TTC549 (cell line): ENCODE data around the gene AHI1.

Experiments used
- FAIRE-seq: peaks from 2 replicates; lab custom pipeline; 2012; peaks lifted over from hg19 to GRCh38; lab: Jason Lieb, UNC

AHI1 gene

GRCh38 chr6:135451617-135452190 lies 45.8 kb downstream of the AHI1 start:
- peak; percentile 83 for FAIRE-seq

GRCh38 chr6:135449246-135449645 lies 48.3 kb downstream of the AHI1 start:
- no peak for FAIRE-seq

GRCh38 chr6:135440087-135440792 lies 57.3 kb downstream of the AHI1 start:
- FAIRE-seq = no peak

- no peak for FAIRE-seq
Measured at GRCh38 chr6:135439549-135439948, 58.0 kb downstream of the AHI1 start.

GRCh38 chr6:135438907-135439535 lies 58.5 kb downstream of the AHI1 start:
- peak; percentile 43 for FAIRE-seq

- FAIRE-seq = no peak
Measured at GRCh38 chr6:135434991-135435390, 62.5 kb downstream of the AHI1 start.

- FAIRE-seq = no peak
Measured at GRCh38 chr6:135434095-135434494, 63.4 kb downstream of the AHI1 start.

GRCh38 chr6:135428078-135428477 lies 69.5 kb downstream of the AHI1 start:
- no peak for FAIRE-seq

GRCh38 chr6:135426833-135427232 lies 70.7 kb downstream of the AHI1 start:
- FAIRE-seq = no peak

- FAIRE-seq = no peak
Measured at GRCh38 chr6:135424385-135424784, 73.2 kb downstream of the AHI1 start.

GRCh38 chr6:135423649-135424128 lies 73.9 kb downstream of the AHI1 start:
- peak; percentile 85 for FAIRE-seq

- no peak for FAIRE-seq
Measured at GRCh38 chr6:135419162-135419561, 78.4 kb downstream of the AHI1 start.

- no peak for FAIRE-seq
Measured at GRCh38 chr6:135418040-135418760, 79.3 kb downstream of the AHI1 start.

GRCh38 chr6:135412761-135413160 lies 84.8 kb downstream of the AHI1 start:
- no peak for FAIRE-seq

GRCh38 chr6:135411849-135412248 lies 85.7 kb downstream of the AHI1 start:
- no peak for FAIRE-seq

GRCh38 chr6:135411339-135411738 lies 86.2 kb downstream of the AHI1 start:
- no peak for FAIRE-seq

- FAIRE-seq = no peak
Measured at GRCh38 chr6:135410856-135411255, 86.7 kb downstream of the AHI1 start.

- no peak for FAIRE-seq
Measured at GRCh38 chr6:135403584-135403983, 94.0 kb downstream of the AHI1 start.

- FAIRE-seq = no peak
Measured at GRCh38 chr6:135402311-135402710, 95.2 kb downstream of the AHI1 start.

- no peak for FAIRE-seq
Measured at GRCh38 chr6:135397172-135397952, 100.2 kb downstream of the AHI1 start.

- no peak for FAIRE-seq
Measured at GRCh38 chr6:135395136-135395535, 102.4 kb downstream of the AHI1 start.

- no peak for FAIRE-seq
Measured at GRCh38 chr6:135393289-135393688, 104.3 kb downstream of the AHI1 start.
